Measurements from ENCODE around the gene AVL9.
A peak's percentile ranks its signal among the peaks of the same experiment; 100 is the strongest.

Gene AVL9

DNA sequence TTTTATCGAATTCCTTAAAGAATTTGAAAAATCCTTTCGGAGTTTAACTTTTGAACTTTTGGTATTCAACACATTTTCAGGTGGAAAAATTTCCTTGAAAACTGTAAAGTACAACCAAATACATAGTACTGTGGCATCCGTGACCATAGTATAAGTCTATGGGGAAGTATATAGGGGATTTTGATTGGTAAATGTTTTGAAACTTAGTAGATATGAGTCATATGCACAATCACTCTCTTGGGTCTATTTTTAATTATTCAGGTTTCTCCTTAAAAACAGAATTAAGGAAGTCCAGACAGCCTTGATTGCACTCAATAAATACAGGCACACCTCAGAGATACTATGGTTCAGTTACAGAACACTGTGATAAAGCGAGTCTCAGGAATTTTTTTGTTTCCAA, 64.2 kb downstream of the AVL9 start:
- H3K9me3 ChIP-seq, result no peaks in the 10 kb centered on the region
- H3K4me3 ChIP-seq, result no peak overlapping the region
- no peak overlapping the region for H3K27ac ChIP-seq
- H3K4me1 ChIP-seq, result peaks cover 9% of the 10 kb centered on the region
- peaks cover 76% of the 10 kb centered on the region for H3K36me3 ChIP-seq
- H3K4me2 ChIP-seq, result no peak overlapping the region
- H4K20me1 ChIP-seq, result 0 out of 2 replicates have a peak, but pooled peaks cover 16% of the 10 kb centered on the region
- H3K27me3 ChIP-seq, result no peaks in the 10 kb centered on the region
- no peak overlapping the region for H3K9ac ChIP-seq
- TF ChIP-seq Cebpa-rat (IDR thresholded peaks at IDR 0.05), result no peak

DNA sequence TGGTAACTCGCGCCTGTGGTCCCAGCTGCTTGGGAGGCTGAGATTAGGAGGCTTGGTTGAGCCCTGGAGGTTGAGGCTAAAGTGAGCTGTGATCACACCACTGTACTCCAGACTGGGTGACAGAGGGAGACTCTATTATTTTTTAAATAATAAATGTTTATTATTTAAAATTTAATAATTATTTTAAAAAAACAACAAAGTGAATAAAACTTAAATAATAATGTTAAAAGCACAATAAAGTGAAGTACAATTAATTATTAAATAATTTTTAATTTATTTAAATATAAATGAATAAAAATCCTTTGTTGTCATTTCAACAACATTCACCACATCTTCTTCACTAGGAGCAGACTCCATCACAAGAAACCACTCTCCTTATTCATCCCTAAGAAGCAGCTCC, 64.8 kb downstream of the AVL9 start:
- Histone ChIP-seq H3K36me3 (peaks cover 71% of the 10 kb centered on the region), H3K9me3 (no peaks in the 10 kb centered on the region), H3K27ac (no peak overlapping the region)

DNA sequence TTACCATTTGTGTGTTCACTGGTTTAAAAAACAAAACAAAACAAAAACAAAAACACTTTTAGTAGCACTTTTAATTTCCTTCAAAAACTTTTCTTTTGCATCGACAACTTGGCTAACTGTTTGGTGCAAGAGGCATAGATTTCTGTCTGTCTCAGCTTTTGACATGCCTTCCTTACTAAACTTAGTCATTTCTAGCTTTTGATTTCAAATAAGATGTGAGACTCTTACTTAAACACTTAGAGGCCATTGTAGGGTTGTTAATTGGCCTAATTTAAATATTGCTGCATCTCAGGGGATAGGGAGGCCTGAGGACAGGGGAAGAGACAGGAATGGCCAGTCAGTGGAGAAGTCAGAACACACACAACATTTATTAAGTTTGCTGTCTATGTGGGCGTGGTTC, 66.3 kb downstream of the AVL9 start:
- Histone ChIP-seq H3K4me2 (no peak overlapping the region), H4K20me1 (0 out of 2 replicates have a peak, but pooled peaks cover 20% of the 10 kb centered on the region), H3K9me3 (no peaks in the 10 kb centered on the region), H3K4me3 (no peak overlapping the region), H3K36me3 (peaks cover 63% of the 10 kb centered on the region), H3K4me1 (peaks cover 15% of the 10 kb centered on the region), H3K27ac (no peak overlapping the region), H3K27me3 (no peaks in the 10 kb centered on the region), H3K9ac (no peak overlapping the region)
- TF ChIP-seq Cebpa-rat (IDR thresholded peaks at IDR 0.05), result no peak

More for the DNA sequence above, 64.8 kb downstream of the AVL9 start:
- H3K4me1 ChIP-seq, result peaks cover 15% of the 10 kb centered on the region
- H3K4me2 ChIP-seq, result no peak overlapping the region
- no peak overlapping the region for H3K4me3 ChIP-seq
- TF ChIP-seq Cebpa-rat (IDR thresholded peaks at IDR 0.05), result no peak
- H3K27me3 ChIP-seq, result no peaks in the 10 kb centered on the region
- H4K20me1 ChIP-seq, result 0 out of 2 replicates have a peak, but pooled peaks cover 20% of the 10 kb centered on the region
- no peak overlapping the region for H3K9ac ChIP-seq

DNA sequence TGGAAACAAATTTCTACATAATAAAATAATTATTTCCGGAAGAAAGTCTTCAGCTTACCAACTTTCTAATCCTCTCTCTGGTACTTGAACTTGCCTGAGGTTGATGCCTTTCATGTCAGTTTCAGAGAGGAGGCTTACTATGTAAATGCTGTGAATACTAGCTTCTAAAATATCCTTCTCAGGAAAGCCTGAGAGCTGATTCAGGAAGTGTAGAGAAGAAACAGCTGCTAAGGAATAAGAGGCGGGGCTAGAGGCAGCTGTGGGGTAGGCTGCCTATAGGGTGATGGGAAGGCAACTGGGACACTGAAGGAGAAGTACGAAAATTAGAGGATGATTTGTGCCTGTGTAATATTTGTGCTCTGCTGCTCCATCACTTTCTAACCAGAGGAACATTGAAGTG, 69.3 kb downstream of the AVL9 start:
- TF ChIP-seq Cebpa-rat (IDR thresholded peaks at IDR 0.05), result no peak
- H3K4me2 ChIP-seq, result peak overlapping the region; percentile 46
- peaks cover 15% of the 10 kb centered on the region for H3K4me1 ChIP-seq
- peaks cover 44% of the 10 kb centered on the region for H3K36me3 ChIP-seq
- H3K27ac ChIP-seq, result no peak overlapping the region
- H4K20me1 ChIP-seq, result 0 out of 2 replicates have a peak, but pooled peaks cover 20% of the 10 kb centered on the region
- no peaks in the 10 kb centered on the region for H3K27me3 ChIP-seq
- H3K4me3 ChIP-seq, result no peak overlapping the region
- H3K9me3 ChIP-seq, result no peaks in the 10 kb centered on the region
- no peak overlapping the region for H3K9ac ChIP-seq

DNA sequence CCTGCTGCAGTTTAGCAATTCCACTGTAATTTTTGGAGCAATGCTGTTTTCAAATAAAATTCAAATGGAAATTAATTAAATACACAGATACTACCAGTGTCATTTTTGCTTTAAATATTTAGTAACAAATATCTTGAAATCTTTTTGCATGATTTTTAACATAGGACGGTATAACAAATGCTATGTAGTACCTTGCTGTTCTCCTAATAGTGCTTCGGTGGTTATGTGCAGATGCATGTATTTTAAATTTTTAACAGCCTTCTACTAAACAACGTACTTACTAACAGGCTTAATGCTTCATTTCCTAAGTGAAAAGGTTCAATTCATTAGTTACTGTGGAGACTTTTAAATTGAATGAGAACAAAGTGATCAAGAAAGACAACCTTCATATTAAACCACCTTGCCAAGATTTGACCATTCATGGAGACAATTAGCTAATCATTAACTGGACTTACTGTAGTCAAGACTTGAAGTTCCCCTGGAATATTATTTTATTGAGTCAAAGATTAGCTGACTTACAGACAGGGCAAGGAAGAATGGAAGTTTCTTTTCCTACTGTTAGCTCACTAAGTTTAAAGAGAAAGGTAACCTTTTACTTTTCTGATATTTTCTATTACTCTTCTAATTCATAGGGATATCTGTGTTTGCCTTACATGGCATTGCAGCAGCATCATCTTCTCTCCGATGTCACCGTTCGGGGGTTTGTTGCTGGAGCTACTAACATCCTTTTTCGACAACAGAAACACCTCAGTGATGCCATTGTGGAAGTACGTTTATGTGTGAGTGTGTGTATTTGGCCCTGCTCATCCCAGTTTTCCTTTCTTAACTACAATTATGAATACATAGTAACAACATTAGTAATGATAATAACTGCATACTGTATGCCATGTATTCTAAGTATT, 74.3 kb downstream of the AVL9 start:
- H3K4me2 ChIP-seq, result no peak overlapping the region
- no peak overlapping the region for H3K4me3 ChIP-seq
- H3K9ac ChIP-seq, result no peak overlapping the region
- no peaks in the 10 kb centered on the region for H3K9me3 ChIP-seq
- H3K27ac ChIP-seq, result no peak overlapping the region
- peaks cover 43% of the 10 kb centered on the region for H3K36me3 ChIP-seq
- H3K27me3 ChIP-seq, result no peaks in the 10 kb centered on the region
- 0 out of 2 replicates have a peak, but pooled peaks cover 3% of the 10 kb centered on the region for H4K20me1 ChIP-seq
- H3K4me1 ChIP-seq, result peaks cover 4% of the 10 kb centered on the region
- no peak for TF ChIP-seq Cebpa-rat (IDR thresholded peaks at IDR 0.05)

DNA sequence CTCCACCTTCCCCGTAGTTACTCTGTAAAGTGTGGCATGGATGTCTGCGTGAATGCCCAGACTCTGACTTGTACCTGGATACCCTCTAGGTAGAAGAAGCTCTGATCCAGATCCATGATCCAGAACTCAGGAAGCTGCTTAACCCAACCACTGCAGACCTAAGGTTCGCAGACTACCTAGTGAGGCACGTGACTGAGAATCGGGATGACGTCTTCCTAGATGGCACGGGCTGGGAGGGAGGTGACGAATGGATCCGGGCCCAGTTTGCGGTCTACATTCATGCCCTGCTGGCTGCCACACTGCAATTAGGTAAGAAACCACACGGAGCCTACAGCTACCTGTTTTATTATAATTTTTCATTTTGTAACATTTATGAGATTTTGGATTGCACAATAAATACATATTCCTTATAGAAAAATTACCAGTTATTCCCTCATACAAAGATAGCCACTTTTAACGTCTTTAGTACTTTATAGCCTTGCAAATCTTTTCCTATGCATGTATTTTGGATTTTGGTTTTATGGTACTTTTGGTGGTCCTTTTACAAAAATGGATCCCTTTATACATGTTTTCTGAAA, 77.9 kb downstream of the AVL9 start:
- no peaks in the 10 kb centered on the region for H3K4me1 ChIP-seq
- H3K4me2 ChIP-seq, result no peak overlapping the region
- H4K20me1 ChIP-seq, result no peaks in the 10 kb centered on the region
- H3K27me3 ChIP-seq, result no peaks in the 10 kb centered on the region
- no peak overlapping the region for H3K27ac ChIP-seq
- H3K4me3 ChIP-seq, result no peak overlapping the region
- peak; percentile 56; the same call in 1 of the 2 replicates for TF ChIP-seq Cebpa-rat (IDR thresholded peaks at IDR 0.05)
- H3K9ac ChIP-seq, result no peak overlapping the region
- no peaks in the 10 kb centered on the region for H3K9me3 ChIP-seq
- peaks cover 72% of the 10 kb centered on the region for H3K36me3 ChIP-seq

DNA sequence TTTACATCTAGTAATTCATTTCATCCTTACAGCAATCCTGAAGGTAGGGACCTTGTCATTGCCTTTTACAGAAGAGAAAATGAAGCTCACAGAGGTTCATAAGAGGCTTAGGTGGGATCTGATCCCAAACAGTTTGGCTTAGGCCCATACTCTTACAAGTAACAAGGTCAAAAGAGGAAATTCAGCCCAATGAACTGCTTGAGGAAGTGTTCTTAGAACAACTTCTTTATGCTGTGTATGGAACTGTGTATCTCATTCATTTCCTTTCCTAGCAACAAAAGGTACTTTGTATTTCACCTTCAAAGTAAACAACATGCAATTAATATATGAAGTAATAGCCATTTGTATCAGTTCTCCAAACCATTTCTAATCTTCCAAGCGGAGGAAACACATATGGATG, 79.3 kb downstream of the AVL9 start:
- Histone ChIP-seq H3K9me3 (no peaks in the 10 kb centered on the region), H4K20me1 (no peaks in the 10 kb centered on the region), H3K9ac (no peak overlapping the region), H3K27ac (no peak overlapping the region), H3K4me1 (no peaks in the 10 kb centered on the region), H3K36me3 (peaks cover 78% of the 10 kb centered on the region), H3K4me3 (no peak overlapping the region), H3K27me3 (no peaks in the 10 kb centered on the region), H3K4me2 (no peak overlapping the region)
- TF ChIP-seq Cebpa-rat (IDR thresholded peaks at IDR 0.05), result no peak

DNA sequence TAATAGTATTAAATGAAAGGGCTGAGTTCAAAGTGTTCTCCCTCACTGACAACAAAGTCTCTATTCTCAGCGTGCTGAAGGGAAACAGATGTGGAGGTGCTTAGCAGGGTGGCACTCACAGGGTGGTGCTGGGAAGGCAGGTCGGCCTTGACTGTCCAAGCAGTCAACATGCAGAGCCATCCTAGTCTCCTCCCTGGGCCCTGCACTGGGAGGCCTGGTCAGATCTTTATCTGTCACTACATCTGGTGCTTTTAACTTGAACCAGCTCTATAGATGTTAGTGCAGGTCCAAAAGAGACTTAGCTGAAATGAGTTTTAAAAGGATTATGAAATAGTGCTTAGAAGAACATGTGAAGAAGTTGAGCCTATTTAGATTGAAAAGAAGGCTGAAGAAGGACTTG, 82.1 kb downstream of the AVL9 start:
- no peak for TF ChIP-seq Cebpa-rat (IDR thresholded peaks at IDR 0.05)
- H4K20me1 ChIP-seq, result no peaks in the 10 kb centered on the region
- H3K9ac ChIP-seq, result no peak overlapping the region
- H3K4me3 ChIP-seq, result no peak overlapping the region
- no peak overlapping the region for H3K4me2 ChIP-seq
- H3K27me3 ChIP-seq, result no peaks in the 10 kb centered on the region
- H3K36me3 ChIP-seq, result peaks cover 87% of the 10 kb centered on the region
- no peaks in the 10 kb centered on the region for H3K9me3 ChIP-seq
- no peaks in the 10 kb centered on the region for H3K4me1 ChIP-seq
- H3K27ac ChIP-seq, result no peak overlapping the region

DNA sequence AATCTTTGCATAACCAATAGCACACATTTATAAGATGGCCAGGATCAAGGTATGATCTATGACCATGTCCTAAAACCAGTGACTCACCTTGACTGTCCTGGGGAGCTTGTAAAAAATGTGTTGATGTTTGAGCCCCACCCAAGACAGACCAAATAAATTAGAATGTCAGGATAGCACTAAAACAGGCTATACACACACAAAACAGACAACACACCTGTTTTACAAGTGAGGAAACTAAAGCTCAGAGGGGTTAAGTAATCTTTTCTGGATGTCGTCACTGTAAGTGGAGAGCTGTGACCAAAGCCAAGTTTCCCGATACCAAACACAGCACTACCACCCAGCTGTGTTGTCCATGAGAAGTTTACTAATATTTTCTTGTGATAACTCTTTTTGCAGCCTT, 84.5 kb downstream of the AVL9 start:
- H3K36me3 ChIP-seq, result peaks cover 90% of the 10 kb centered on the region
- H3K9me3 ChIP-seq, result no peaks in the 10 kb centered on the region
- H3K27ac ChIP-seq, result no peak overlapping the region
- no peaks in the 10 kb centered on the region for H3K4me1 ChIP-seq
- no peak overlapping the region for H3K4me2 ChIP-seq
- H3K9ac ChIP-seq, result no peak overlapping the region
- H4K20me1 ChIP-seq, result no peaks in the 10 kb centered on the region
- no peaks in the 10 kb centered on the region for H3K27me3 ChIP-seq
- TF ChIP-seq Cebpa-rat (IDR thresholded peaks at IDR 0.05), result no peak
- no peak overlapping the region for H3K4me3 ChIP-seq

DNA sequence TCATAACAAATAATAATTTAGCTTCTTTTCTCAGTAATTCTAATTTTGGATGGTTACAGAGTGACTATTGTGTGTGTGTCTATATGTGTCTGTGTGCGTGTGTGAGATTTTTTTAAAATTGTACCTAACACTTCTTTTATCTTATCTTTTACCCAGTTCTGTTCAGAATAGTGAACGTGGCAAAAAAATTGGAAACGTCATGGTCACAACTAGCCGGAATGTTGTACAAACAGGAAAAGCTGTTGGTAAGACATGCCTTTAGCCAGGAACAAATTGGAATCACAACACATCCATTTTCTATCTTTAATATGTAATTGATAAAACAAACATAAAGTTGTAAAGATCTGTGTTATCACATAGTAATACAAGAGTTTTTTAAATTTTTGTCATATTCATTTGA, 85.4 kb downstream of the AVL9 start:
- no peak overlapping the region for H3K9ac ChIP-seq
- no peaks in the 10 kb centered on the region for H3K4me1 ChIP-seq
- H3K27me3 ChIP-seq, result no peaks in the 10 kb centered on the region
- TF ChIP-seq Cebpa-rat (IDR thresholded peaks at IDR 0.05), result no peak
- no peak overlapping the region for H3K4me2 ChIP-seq
- no peak overlapping the region for H3K27ac ChIP-seq
- no peak overlapping the region for H3K4me3 ChIP-seq
- peaks cover 91% of the 10 kb centered on the region for H3K36me3 ChIP-seq
- H3K9me3 ChIP-seq, result no peaks in the 10 kb centered on the region
- no peaks in the 10 kb centered on the region for H4K20me1 ChIP-seq

Data from BLaER1 (cell line).